GM19043 (cell line): Measurements from ENCODE around the gene TOM1.
"Not testable (repeated sequence)": the region's sequence is repeated elsewhere in the genome, so short reads cannot be mapped to it uniquely, and the experiment has no call there.

Source experiments
- ATAC-seq: cut with Tn5 transposase; IDR thresholded peaks from one replicate; pipeline ENCODE4 v1.9.1; 2021; ENCODE audit warnings: low read depth; ENCODE audit not compliant: unreplicated experiment

TOM1 gene

GRCh38 chr22:35390933-35391332, 91.2 kb downstream of the TOM1 start:
- ATAC-seq: no peak

GRCh38 chr22:35392357-35392756, 92.7 kb downstream of the TOM1 start:
- peak; percentile 59 for ATAC-seq

- ATAC-seq: no peak
Measured at GRCh38 chr22:35393116-35394010, 93.7 kb downstream of the TOM1 start.

- no peak for ATAC-seq
Measured at GRCh38 chr22:35394011-35394312, 94.3 kb downstream of the TOM1 start.

- ATAC-seq: no peak
Measured at GRCh38 chr22:35394810-35395563, 95.3 kb downstream of the TOM1 start.

- not testable (repeated sequence) for ATAC-seq
Measured at GRCh38 chr22:35396622-35397021, 96.9 kb downstream of the TOM1 start.

- no peak for ATAC-seq
Measured at GRCh38 chr22:35397095-35397904, 97.6 kb downstream of the TOM1 start.
